HG03097 (cell line): ENCODE results near the gene ATAD5.
"Not testable (repeated sequence)": the region's sequence is repeated elsewhere in the genome, so short reads cannot be mapped to it uniquely, and the experiment has no call there.

Experiments used
- ATAC-seq: cut with Tn5 transposase; IDR thresholded peaks from one replicate; pipeline ENCODE4 v1.9.1; 2021; ENCODE audit not compliant: unreplicated experiment, low FRiP score

The ATAD5 gene

DNA sequence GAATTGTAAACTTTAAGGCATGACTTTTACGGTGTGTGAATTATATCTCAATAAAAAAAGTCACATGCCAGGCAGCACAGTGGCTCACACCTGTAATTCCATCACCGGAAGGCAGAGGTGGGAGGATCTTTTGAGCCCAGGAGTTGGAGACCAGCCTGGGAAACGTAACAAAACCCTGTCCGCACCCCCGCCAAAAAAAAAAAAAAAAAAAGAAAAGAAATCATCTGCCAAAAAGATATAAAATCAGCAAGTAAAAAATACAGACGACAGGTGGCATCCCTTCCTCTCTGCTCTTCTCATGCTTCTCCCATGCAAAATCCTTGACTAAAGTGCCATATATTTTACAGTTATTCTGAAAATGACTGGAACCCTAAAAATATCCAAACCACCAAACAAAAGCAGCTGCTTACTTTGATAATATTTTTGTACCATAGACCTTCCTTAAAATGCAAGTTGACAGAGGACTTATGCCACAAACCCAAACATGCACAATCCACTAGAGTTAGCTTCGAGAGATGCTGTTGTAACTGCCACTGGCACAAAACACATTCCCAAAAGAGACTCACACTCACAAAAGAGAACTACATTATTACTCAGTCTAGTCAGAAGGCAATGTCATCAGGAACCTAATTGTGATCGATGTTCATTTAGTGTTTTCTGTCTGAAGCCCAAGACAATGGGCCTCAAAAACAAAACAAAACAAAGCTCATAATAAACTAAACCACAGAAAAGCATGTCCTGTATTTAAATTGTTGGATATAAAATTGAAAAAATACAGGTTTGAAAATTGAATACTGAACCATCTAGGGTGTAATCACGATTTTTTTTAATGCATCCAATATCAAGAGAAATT, 9.7 kb upstream of the ATAD5 start:
- no peak for ATAC-seq

DNA sequence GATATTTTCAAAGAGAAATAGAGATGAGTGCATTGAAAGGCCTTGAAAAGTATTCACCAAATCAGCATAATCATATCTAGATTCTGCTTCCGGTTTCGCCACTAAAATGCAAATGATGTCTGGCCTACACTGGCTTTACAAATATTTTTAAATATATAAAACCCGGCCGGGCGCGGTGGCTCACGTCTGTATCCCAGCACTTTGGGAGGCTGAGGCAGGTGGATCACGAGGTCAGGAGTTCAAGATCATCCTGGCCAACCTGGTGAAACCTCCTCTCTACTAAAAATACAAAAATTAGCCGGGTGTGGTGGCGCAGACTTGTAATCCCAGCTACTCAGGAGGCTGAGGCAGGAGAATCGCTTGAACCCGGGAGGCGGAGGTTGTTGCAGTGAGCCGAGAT, 8.8 kb upstream of the ATAD5 start:
- not testable (repeated sequence) for ATAC-seq

DNA sequence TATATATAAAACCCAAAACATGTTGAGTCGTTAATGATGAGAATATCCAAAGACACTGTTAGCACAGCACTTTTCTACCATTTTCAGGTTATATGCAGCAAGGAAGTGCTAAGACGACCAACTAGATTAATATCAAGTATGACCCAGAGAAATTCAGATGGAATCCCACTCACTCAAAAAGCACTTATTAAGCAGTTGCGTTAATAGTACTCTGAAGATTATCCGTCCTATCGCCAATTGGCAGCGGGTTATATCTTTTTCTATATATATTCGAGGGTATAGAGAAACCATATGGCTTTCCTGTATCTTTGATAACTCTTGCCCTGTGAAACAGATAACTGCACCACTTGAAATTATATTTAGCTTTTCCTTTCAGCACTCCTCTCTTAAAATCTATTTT, 8.3 kb upstream of the ATAD5 start:
- ATAC-seq, result no peak

DNA sequence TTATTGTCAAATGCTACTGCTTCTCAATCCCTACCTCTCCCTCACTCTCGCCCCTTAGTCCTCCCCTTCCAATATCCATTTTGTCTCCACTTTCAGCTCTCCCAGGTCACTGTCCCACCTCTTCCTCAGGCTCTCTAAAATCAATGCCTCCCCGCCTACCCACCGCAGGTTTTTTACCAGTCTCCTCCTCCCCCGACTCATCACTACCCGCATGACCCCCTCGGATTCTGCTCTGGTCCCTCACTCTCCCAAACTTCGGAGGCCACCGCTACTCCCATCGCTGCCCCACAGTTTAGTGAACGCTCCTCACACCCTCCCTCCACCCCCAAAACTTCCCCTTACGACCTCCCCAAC, 7.8 kb upstream of the ATAD5 start:
- peak; percentile 2 for ATAC-seq

DNA sequence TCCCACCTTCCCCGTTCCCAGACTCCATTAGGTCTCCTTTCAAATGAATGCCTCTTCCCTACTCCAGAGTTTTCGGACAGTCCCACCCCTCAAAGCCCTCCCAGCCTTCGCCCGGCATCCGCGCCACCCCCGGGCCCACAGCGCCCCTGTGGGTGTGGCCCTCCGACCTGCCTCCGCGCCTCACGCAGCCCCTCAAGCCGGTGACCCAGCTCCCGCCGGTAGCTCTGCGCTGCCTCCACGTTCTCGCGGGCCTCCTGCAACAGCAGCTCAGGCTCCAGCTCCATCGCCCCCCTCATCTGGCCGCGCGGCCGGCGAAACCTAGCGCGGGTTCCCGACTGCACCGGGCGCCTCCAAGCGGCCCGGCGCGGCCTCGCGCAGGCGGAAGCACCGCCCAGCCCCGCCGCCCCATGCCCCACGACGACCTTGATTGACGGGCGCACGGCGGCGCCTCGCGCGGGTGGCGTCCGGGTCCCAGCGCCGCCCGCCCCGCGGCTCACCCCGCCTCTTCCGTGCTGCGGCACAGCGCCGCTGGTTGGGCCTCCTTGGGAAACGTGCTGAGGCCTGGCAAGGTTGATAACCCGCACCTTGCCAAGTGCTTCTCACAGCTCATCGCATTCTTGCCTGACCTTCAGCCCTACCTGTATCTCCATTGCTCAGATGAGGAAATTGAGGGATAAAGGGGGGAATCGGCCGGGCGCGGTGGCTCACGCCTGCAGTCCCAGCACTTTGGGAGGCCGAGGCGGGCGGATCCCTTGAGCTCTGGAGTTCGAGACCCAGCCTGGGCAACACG, 7.2 kb upstream of the ATAD5 start, which contains the start of gene CRLF3:
Gene CRLF3, minus strand, starts transcription at position 337 of the 790 bp plus-strand sequence. Its CDS starts 41 bp downstream, at position 296.
- ATAC-seq, result peak; percentile 75

DNA sequence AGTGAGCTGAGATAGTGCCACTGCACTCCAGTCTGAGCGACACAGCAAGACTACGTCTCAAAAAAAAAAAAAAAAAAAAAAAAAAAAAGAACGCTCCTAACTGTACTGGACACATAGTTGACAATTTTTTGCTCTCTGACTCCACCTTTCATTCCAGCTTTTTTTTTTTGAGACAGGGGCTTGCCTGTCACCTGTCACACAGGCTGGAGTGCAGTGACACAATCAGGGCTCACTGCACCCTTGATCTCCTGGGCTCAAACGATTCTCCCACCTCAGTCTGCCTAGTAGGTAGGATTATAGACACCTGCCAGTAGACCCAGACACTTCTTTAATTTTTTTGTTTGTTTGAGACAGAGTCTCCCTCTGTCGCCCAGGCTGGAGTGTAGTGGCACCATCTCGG, 4.7 kb upstream of the ATAD5 start:
- ATAC-seq, result no peak

DNA sequence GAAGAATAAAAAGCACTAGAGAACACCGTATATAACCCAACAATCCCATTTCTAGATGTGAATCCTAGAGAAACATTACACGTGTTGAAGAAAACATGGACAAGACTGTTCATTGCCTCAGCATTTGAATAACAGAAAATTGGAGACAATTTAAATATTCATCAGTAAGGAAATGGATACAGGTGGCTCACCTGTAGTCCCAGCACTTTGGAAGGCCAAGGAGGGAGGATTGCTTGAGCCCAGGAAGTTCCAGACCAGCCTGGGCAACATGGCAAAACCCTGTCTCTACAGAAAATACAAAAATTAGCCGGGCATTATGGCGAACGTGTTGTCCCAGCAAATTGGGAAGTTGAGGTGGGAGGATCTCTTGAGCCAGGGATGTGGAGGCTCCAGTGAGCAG, 2.7 kb upstream of the ATAD5 start:
- no peak for ATAC-seq

DNA sequence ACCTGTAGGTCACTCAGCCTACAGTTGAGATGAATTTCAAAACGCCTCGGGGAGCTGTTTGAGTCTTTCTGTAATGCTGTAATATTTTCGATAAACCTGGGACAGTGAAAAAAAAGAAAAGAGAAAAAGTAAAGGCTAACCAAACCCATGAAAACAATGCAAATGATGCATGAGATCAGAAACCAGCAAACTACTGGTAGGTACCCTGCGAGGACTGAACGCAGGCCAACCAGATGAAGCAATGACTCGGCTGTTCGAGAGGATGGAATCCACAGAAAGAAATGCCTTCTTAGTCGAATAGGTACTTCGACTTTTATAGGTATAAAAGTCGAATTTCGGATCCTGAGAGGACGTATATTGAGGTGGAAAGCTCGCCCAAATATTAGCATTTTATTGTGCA, 509 bp upstream of the ATAD5 start:
- ATAC-seq, result no peak

DNA sequence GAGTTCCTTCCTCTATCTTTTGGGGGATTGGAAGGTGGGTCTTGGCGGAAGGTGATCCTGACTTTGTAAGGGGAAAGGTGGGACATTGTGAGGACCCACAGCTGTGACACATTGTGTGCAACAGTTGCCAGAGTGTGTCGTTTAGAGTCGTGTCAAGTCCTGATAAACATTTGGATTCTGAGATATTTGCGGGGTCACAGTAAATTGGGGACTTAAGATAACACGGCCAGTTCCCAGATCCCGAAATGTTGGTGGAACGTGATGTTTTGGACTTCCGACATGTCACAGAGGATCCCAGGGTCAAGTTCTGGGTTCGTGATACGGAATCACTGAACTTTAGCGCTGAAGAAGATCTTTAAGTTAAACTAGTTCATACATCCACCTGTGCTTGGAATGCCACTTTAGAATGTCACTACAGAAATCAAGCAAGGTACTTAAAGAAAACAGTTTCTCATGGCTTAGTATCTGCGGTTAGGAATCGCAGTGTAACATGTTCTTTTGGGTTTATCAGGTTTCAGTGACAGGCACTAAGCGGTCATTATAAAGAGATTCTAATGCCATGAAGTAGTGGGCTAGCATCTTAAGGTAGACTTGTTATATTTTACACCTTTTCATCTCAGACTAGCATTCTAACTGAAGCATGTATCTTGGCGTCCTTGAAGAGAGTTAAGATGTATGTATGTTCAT, 815 bp downstream of the ATAD5 start:
- no peak for ATAC-seq

DNA sequence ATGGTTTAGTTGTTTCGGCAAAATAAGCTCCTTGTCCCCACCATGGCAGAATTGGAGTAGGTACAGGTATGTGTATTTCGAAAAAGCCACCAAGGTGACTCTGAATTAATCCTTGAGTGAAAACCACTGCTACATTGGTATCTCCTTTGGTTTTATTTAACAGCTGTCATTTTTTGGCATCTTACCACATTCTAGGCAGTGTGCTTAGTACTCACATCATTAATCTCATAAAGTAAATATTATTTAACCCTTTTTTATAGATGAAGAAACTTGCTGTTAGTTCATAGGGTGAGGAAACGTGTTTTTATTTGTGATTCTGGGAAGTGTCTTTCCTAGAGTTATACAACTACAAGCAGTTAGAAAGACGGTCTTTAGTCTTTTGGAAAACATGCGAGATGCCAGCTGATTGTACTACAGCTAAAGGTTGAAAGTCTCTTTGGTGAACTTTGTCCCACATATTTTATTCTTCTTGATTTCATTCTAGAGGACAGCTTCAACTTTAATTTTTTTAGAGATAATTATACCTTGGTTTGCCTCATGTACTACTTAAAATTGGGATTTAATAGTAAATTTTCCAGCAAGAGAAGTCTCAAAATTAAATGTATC, 6.5 kb downstream of the ATAD5 start:
- ATAC-seq, result no peak

DNA sequence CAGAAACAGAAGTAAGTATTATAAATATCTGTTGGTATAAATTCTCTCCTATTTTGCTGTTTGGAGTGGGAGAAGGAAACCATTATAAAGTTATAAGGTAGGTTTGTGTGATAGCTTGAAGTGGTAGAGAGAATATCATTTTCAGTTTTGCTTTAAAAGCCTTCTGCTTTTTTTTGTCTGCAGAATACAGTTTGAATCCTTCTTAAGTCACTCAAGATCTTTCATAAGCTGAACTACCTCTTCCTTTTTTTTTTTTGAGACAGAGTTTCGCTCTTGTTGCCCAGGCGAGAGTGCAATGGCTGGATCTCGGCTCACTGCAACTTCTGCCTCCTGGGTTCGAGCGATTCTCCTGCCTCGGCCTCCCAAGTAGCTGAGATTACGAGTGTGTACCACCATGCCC, 9.0 kb downstream of the ATAD5 start:
- ATAC-seq, result no peak

DNA sequence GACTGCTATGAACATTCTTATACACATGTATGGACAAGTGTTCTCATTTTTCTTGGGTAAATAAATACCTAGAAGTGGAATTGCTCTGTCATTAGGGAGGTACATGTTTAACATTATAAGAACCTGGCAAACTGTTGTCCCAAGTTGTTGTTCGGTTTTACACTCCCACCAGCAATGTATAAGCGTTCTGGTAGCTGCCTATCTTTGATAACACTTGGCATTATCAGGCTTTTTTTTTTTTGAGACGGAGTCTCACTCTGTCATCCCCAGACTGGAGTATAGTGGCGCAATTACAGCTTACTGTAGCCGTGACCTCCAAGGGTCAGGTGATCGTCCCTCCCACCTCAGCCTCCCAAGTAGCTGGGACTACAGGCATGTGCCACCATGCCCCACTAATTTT, 16.3 kb downstream of the ATAD5 start:
- no peak for ATAC-seq

DNA sequence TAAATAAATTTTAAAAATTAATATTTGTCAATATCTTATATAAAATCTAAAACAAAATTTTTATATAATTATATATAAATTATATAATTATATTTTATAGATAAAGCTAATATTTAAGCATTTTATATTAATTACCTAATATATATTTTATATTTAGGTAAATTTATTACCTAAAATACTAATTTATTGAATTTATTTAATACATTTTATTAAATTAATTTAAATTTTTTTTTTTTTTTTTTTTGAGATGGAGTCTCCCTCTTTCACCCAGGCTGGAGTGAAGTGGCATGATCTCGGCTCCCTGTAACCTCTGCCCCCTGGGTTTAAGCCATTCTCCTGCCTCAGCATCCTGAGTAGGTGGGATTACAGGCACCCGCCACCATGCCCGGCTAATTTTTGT, 22.4 kb downstream of the ATAD5 start:
- no peak for ATAC-seq

DNA sequence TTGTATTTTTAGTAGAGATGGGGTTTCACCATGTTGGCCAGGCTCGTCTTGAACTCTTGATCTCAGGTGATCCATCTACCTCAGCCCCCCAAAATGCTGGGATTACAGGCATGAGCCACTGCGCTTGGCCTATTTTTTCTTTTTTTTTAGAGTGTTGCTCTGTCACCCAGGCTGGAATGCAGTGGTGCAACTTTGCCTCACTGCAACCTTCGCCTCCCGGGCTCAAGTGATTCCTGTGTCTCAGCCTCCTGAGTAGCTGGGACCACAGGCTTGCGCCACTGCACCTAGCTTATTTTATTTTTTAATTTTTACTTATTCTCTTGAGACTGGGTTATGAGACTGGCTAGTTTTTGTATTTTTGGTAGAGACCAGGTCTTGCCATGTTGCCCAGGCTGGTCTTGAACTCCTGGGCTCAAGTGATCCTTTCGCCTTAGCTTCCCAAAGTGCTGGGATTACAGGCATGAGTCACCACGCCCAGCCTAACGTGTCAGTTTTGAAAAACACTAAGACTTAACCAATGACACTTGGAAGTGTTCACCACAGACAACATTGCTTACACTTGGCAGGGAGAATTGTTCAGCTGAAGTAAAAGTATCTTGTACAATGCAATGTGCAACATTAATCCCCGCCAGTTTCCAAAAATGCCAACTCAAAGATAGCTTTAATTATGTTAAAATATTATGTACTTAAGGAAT, 26.9 kb downstream of the ATAD5 start:
- no peak for ATAC-seq

DNA sequence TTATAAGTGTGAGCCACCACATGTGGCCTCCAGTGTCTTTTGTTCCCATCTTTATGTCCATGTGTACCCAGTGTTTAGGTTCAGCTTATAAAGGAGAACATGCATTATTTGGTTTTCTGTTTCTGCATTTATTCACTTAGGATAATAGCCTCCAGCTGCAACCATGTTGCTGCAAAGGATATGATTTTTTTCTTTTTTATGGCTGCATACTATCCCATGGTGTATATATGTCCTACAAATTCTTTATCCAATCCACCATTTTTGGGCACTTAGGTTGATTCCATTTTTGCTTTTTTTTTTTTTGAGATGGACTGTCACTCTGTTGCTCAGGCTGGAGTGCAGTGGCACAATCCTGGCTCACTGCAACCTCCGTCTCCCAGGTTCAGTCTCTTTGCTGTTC, 32.9 kb downstream of the ATAD5 start:
- no peak for ATAC-seq

DNA sequence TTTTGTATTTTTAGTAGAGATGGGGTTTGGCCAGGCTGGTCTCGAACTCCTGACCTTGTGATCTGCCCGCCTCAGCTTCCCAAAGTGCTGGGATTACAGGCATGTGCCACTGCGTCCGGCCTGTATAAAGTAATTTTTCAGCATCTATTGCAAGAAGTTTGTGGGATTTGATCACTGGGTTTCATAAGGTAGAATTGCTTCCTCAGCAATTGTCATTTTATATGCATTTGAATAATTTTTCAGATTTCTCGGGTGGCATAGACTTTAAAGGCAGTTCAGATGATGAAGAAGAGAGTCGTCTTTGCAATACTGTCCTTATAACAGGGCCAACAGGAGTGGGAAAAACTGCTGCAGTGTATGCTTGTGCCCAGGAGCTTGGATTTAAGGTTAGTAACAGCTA, 37.2 kb downstream of the ATAD5 start:
- ATAC-seq, result no peak

DNA sequence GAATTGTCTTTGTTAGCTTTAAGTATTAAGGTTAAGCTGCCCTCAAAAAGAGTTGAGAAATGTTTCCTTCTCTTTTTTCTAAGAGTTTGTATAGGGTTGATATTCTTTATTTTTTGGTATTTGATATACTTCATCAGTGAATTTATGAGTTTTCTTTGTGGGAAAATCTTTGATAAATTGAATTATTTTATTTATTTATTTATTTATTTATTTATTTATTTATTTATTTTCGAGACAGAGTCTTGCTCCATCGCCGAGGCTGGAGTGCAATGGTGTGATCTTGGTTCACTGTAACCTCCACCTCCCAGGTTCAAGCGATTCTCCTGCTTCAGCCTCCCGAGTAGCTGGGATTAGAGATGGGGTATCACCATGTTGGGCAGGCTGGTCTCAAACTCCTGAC, 54.4 kb downstream of the ATAD5 start:
- ATAC-seq, result no peak

DNA sequence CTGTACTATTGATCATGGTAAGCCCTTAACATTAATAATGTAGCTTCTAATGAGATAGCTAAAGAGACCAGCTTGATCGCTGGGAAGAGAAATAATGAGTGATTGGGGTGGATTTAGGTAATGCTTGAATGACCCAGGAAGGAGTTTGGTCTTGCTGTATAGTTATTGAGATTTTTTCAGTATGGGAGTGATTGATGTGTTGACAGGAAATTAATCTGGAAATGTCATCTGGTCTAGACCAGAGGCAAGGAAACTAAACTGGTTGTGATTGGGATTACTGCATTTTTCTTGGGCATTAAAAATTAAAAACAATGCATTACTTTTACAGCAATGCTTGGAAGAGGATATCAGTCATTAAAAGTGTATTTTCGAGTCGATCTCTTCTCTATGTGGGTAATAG, 62.5 kb downstream of the ATAD5 start:
- no peak for ATAC-seq

DNA sequence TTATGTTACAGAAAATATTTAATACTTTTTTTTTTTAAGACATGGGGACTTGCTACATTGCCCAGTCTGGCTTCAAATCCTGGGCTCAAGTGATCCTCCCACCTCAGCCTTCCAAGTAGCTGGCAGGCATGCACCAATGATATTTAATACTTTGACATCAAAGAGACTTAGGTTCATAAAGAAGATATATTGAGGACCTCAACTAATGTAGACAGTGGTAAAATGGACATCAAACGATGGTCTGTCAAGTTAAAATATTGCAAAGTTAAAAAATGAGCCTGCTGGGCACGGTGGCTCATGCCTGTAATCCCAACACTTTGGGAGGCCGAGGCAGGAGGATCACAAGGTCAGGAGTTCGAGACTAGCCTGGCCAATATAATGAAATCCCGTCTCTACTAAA, 65.5 kb downstream of the ATAD5 start:
- no peak for ATAC-seq

DNA sequence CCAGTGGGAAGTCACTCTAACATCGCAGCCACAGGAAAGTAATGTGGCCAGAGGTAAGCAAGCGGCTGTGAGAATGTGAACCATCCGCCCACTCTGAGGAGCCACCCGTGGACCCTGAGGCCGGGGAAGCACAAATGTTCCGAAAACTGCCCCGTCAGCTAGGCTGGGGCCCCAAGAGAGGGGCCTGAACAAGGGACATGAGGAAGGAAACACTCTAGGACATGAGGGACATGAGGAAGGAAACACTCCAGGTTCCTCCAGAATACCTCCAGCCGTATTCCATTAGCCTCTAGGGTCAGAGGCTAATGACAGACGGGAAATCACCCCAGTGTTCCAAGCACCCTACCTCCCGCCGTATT, 74.0 kb downstream of the ATAD5 start:
- peak; percentile 14 for ATAC-seq
